Prostate gland (tissue), 2 donors: ENCODE data around the gene LYRM4. TPM values are rescaled to one million over a fixed set of nuclear protein-coding genes. Genes with fewer than 3 reads are reported as not detected.

Source experiments
- DNase-seq: peaks from one replicate; pipeline ENCODE4 v3.0.0-alpha.2; 2019; ENCODE audit warnings: low spot score
- H3K27ac ChIP-seq, 2 donors: fragments of 200-600 bp; sonication (generic); 2 replicates each; pipeline ENCODE4 v1.5.1; 2017 to 2019
- H3K27me3 ChIP-seq: fragments of 200-600 bp; sonication (generic); replicated peaks from 2 replicates; pipeline ENCODE4 v1.5.1; 2019; ENCODE audit not compliant: insufficient read depth
- H3K36me3 ChIP-seq, 2 donors: fragments of 200-600 bp; sonication (generic); 1 replicate in 1 of 2; 2 replicates in 1 of 2; pipeline versions ENCODE4 v1.5.1 to v1.8.1; 2017 to 2019
- H3K4me1 ChIP-seq: fragments of 200-600 bp; sonication (generic); replicated peaks from 2 replicates; pipeline ENCODE4 v1.5.1; 2019
- H3K4me3 ChIP-seq, 2 donors: fragments of 200-600 bp; sonication (generic); 2 replicates each; pipeline ENCODE4 v1.5.1; 2017 to 2019
- H3K9me3 ChIP-seq: fragments of 200-600 bp; sonication (generic); 2 replicates; pipeline ENCODE4 v1.5.1; 2017
- POLR2A ChIP-seq: fragments of 450-650 bp; IDR thresholded peaks from one replicate; pipeline ENCODE4 v1.6.1; 2016; ENCODE audit warnings: antibody characterized with exemption, mild to moderate bottlenecking
- POLR2AphosphoS5 ChIP-seq: sonication (generic); formaldehyde crosslinking; IDR thresholded peaks from one replicate; pipeline ENCODE4 v1.6.1; 2017; ENCODE audit warnings: antibody characterized with exemption
- WGBS: methylation state at CpG from one replicate; pipeline ENCODE4 v1.1.5; 2018; 5-methylcytosine and 5-hydroxymethylcytosine counted together
- intact Hi-C: fragments of 100-400 bp; cut with DNase I; formaldehyde crosslinking; loops from one replicate; pipeline ENCODE4 v1.14.2; 2022
- total RNA-seq, 2 donors: library from RNA; depleted of rRNA; stranded (reverse); fragments of >200 nt; gene quantifications; one replicate each; pipeline ENCODE4 v1.1.0, GENCODE V29; 2016
- TF ChIP-seq, protein P1 (sequence below), 4 experiments: fragments of 200-600 bp in 2 of 4; fragments of 450-650 bp in 2 of 4; sonication (generic) in 2 of 4; IDR thresholded peaks; 1 replicate in 3 of 4; 2 replicates in 1 of 4; pipeline ENCODE4 v1.5.1; 2016 to 2019; ENCODE audit warnings: antibody characterized with exemption in 4 of 4, mild to moderate bottlenecking in 2 of 4, moderate library complexity in 2 of 4

The LYRM4 gene
- total RNA-seq, 2 donors from 2014 or later = 21.4 to 23.7 TPM

DNA sequence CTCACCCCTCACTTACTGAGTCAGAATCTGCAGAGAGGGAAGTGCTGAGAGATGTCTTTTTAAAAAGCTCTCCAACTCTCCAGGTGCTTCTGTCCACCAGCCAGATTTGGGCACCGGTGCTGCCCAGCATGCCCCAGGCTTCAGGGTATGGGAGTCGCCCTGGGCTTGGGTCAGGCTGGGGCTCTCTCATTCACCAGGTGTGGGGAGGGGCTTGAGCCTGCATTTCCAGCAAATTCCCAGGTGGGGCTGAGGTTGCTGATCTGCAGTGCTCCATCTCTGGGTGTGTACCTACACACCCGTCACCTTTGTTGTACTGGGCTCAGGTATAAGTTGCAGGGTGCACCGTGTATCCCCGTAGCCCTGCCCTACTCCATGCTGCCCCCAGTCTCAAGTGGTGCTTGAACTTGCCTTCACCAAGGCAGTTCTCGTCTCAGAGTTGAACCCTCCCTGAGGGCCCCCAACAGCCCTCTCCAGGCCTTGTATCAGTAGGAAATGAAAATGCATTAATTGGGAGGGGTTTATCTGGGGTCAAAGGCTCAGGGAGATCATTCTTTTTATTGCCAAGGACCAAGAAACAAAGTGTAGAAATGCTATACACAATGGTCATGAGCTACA, 152.1 kb downstream of the LYRM4 start:
- H3K4me1 ChIP-seq = no peaks in the 10 kb centered on the region
- intact Hi-C loops = no loop called here
- H3K27ac ChIP-seq = no peak overlapping the region
- 66% methylated on average over 6 of the region's 6 CpGs for WGBS
- no peaks in the 10 kb centered on the region for H3K9me3 ChIP-seq
- TF ChIP-seq POLR2A (no peak), POLR2AphosphoS5 (no peak)
- TF ChIP-seq, protein P1, sequence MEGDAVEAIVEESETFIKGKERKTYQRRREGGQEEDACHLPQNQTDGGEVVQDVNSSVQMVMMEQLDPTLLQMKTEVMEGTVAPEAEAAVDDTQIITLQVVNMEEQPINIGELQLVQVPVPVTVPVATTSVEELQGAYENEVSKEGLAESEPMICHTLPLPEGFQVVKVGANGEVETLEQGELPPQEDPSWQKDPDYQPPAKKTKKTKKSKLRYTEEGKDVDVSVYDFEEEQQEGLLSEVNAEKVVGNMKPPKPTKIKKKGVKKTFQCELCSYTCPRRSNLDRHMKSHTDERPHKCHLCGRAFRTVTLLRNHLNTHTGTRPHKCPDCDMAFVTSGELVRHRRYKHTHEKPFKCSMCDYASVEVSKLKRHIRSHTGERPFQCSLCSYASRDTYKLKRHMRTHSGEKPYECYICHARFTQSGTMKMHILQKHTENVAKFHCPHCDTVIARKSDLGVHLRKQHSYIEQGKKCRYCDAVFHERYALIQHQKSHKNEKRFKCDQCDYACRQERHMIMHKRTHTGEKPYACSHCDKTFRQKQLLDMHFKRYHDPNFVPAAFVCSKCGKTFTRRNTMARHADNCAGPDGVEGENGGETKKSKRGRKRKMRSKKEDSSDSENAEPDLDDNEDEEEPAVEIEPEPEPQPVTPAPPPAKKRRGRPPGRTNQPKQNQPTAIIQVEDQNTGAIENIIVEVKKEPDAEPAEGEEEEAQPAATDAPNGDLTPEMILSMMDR (IDR thresholded peaks at IDR 0.05) = no peak
- DNase-seq = no peak
- no peaks in the 10 kb centered on the region for H3K36me3 ChIP-seq
- no peak overlapping the region for H3K4me3 ChIP-seq
- H3K27me3 ChIP-seq = no peaks in the 10 kb centered on the region

DNA sequence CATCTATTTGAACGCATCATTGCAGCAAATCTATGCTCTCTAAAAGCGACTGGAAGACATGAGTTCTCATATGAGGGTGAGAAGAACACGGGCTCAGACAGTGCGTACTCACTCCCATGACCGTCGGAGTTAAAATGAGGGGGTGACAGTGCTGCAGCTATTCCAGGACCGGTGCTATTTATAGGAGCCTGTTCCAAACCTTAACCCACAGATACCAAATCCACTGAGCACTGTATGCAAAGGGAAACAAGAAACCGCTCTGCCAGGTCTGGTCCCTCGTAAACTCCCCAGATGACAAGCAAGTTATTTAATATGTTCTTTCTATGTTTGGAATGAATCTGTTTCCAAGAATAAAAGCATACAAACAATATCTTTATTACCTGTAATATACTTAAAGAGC, 152.7 kb downstream of the LYRM4 start:
- Histone ChIP-seq H3K27me3 (no peaks in the 10 kb centered on the region), H3K27ac (no peak overlapping the region), H3K9me3 (no peaks in the 10 kb centered on the region), H3K4me1 (no peaks in the 10 kb centered on the region), H3K36me3 (no peaks in the 10 kb centered on the region), H3K4me3 (no peak overlapping the region)
- TF ChIP-seq POLR2A (no peak), POLR2AphosphoS5 (peak; percentile 66)
- no peak for DNase-seq
- intact Hi-C loops = no loop called here
- WGBS = 20% methylated on average over 9 of the region's 9 CpGs

DNA sequence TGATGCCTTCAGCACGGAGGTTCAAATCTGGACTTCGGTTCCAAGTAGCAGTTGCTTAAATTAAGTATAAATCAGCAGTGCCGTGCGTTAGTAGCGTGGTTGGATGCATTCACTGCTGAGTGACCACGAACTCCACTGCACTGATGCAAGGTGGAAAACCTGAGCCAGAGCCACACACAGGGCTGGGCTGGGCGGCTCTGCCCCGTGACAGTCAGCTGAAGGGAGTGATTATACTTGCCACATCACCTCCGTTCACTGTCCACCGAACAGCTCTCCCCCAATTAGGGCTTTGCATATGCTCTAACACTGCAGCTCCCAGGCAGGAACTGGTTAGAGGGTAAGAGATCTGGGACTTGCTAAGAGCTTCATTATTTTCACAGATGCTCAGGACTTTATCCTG, 153.4 kb downstream of the LYRM4 start:
- Histone ChIP-seq H3K27ac (no peak overlapping the region), H3K9me3 (no peaks in the 10 kb centered on the region), H3K4me3 (no peak overlapping the region), H3K27me3 (no peaks in the 10 kb centered on the region), H3K36me3 (no peaks in the 10 kb centered on the region), H3K4me1 (no peaks in the 10 kb centered on the region)
- 69% methylated on average over 10 of the region's 10 CpGs for WGBS
- TF ChIP-seq POLR2AphosphoS5 (no peak), POLR2A (no peak)
- TF ChIP-seq, protein P1 (IDR thresholded peaks at IDR 0.05) = no peak
- DNase-seq = no peak
- intact Hi-C loops = no loop called here

DNA sequence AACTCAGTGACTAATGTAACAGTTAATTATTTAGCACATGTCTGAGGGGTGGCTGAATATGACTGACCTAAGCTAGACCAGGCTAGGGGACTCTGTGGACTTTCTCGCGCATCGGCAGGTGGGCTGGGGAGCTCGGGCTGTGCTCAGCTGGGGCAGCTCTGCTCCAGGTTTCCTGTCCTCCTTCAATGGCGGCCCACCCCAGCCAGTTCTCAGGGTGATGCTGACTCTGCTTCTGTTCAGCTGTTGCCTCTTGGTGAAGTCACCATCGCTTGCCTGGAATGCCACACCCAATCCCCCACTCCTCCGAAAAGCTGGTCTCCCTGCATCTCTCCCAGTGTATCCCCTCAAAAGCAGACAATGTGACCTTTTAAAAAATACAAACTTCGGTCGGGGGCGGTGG, 155.6 kb downstream of the LYRM4 start:
- intact Hi-C loops = no loop called here
- Histone ChIP-seq H3K9me3 (no peaks in the 10 kb centered on the region), H3K4me3 (no peak overlapping the region), H3K4me1 (no peaks in the 10 kb centered on the region), H3K27ac (no peak overlapping the region), H3K36me3 (no peaks in the 10 kb centered on the region), H3K27me3 (no peaks in the 10 kb centered on the region)
- DNase-seq = no peak
- 98% methylated on average over 10 of the region's 10 CpGs for WGBS
- TF ChIP-seq POLR2A = no peak
- TF ChIP-seq, protein P1 (IDR thresholded peaks at IDR 0.05) = no peak
- TF ChIP-seq POLR2AphosphoS5 = no peak

DNA sequence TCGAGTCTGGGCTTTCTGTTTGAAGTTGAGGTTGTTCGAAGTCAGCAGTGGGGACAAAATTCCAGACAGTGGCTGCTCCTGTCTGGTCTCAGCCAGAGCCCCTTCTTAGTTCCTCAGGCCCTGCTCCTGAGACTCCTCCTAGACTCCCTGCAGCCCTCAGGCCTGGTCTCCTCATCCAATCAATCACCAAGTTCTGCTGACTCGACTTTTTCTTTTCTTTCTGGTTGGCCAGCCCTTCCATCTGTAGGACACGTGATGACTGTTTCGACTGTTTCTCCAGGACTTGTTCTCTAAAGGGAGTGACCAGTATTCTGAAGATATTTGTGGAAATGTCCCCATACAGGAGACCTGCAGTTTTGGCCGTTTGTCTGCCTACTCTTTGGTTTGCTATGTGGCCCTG, 156.1 kb downstream of the LYRM4 start:
- no peaks in the 10 kb centered on the region for H3K27me3 ChIP-seq
- DNase-seq = no peak
- intact Hi-C loops = no loop called here
- no peak overlapping the region for H3K27ac ChIP-seq
- no peak overlapping the region for H3K4me3 ChIP-seq
- no peaks in the 10 kb centered on the region for H3K9me3 ChIP-seq
- TF ChIP-seq POLR2A = no peak
- TF ChIP-seq, protein P1 (IDR thresholded peaks at IDR 0.05) = no peak
- TF ChIP-seq POLR2AphosphoS5 = no peak
- no peaks in the 10 kb centered on the region for H3K4me1 ChIP-seq
- H3K36me3 ChIP-seq = no peaks in the 10 kb centered on the region
- WGBS = 94% methylated on average over 6 of the region's 6 CpGs
